Kidney (tissue), 14 donors: ENCODE data around the gene ANAPC2. TPM values are rescaled to one million over a fixed set of nuclear protein-coding genes. Genes with fewer than 3 reads are reported as not detected.

ENCODE experiments used
- DNase-seq, 5 donors: peaks; one replicate each; pipeline ENCODE4 v3.0.0-alpha.2; 2013 to 2020
- FAIRE-seq: peaks from 2 replicates; lab custom pipeline; 2012; peaks lifted over from hg19 to GRCh38; lab: Jason Lieb, UNC
- H3K27ac ChIP-seq, 2 donors: one replicate each; pipeline ENCODE4 v1.7.0; 2013; ENCODE audit warnings: low read depth in 2 of 2, low read length in 2 of 2, inconsistent platforms in 1 of 2
- H3K27me3 ChIP-seq: one replicate; pipeline ENCODE4 v1.7.1; 2013; ENCODE audit warnings: low read length, inconsistent platforms; ENCODE audit not compliant: control insufficient read depth, insufficient read depth
- H3K36me3 ChIP-seq, 3 donors: one replicate each; pipeline versions ENCODE4 v1.7.0 to v1.7.1; 2013; ENCODE audit warnings: low read length in 3 of 3, control low read depth in 1 of 3, inconsistent platforms in 1 of 3; ENCODE audit not compliant: insufficient read depth in 3 of 3, control insufficient read depth in 2 of 3
- H3K4me1 ChIP-seq, 3 donors: one replicate each; pipeline versions ENCODE4 v1.7.0 to v1.7.1; 2013; ENCODE audit warnings: low read length in 3 of 3, inconsistent platforms in 1 of 3, low read depth in 1 of 3; ENCODE audit not compliant: control insufficient read depth in 2 of 3, insufficient read depth in 2 of 3
- H3K4me3 ChIP-seq, 3 donors: one replicate each; pipeline versions ENCODE4 v1.7.0 to v1.8.1; 2013; ENCODE audit warnings: low read length in 3 of 3, control low read depth in 1 of 3, inconsistent platforms in 1 of 3
- H3K9ac ChIP-seq, 3 donors: one replicate each; pipeline versions ENCODE4 v1.7.0 to v1.7.1; 2013; ENCODE audit warnings: low read length in 3 of 3, control low read depth in 1 of 3, inconsistent platforms in 1 of 3
- H3K9me3 ChIP-seq, 3 donors: one replicate each; pipeline versions ENCODE4 v1.7.0 to v1.7.1; 2013; ENCODE audit warnings: low read length in 3 of 3, control low read depth in 1 of 3, inconsistent platforms in 1 of 3; ENCODE audit not compliant: control insufficient read depth in 2 of 3, insufficient read depth in 1 of 3
- CTCF ChIP-seq: IDR thresholded peaks from 3 replicates; pipeline ENCODE4 v1.5.1; 2012; ENCODE audit warnings: mild to moderate bottlenecking, moderate library complexity, borderline replicate concordance; ENCODE audit not compliant: insufficient read depth; ENCODE audit errors: extremely low read depth
- intact Hi-C: fragments of 100-400 bp; cut with DNase I; formaldehyde crosslinking; loops from one replicate; pipeline ENCODE4 v1.11.1; 2022
- polyA plus RNA-seq: library from polyadenylated mRNA; stranded (reverse); fragments of 350-450 nt; fragmentation: Illumina TruSeq; extraction: RNeasy Lipid Tissue Mini Kit (QIAGEN cat#74804); gene quantifications from one replicate; pipeline ENCODE4 v1.2.3, GENCODE V29; 2014; ENCODE audit warnings: low read depth, low replicate concordance; ENCODE audit not compliant: insufficient read depth
- total RNA-seq: library from RNA; stranded (reverse); fragmentation: NEBNext Ultra II Directional; extraction: Animal tissue kit (Norgen Biotek cat#: 25700); gene quantifications from one replicate; pipeline ENCODE4 v1.2.1, GENCODE V29; 2021
- donor health status: control.
- donor health status: control.
- donor health status: control.
- donor health status: control.
- donor health status: control.
- donor health status: DM: yes; HTN: yes; CAD: no.
- donor health status: Normal renal cell carcinoma (clear cell type).

The ANAPC2 gene
- total and polyA plus RNA-seq, 2 donors from 2014 or later: 19.9 to 57.2 TPM

GRCh38 chr9:137164370-137165249, 23.8 kb downstream of the ANAPC2 start:
- Histone ChIP-seq H3K4me1 (peaks cover 0 to 14% (median 0%) of the 10 kb centered on the region in 3 donors), H3K27ac (no peak overlapping the region), H3K9ac (no peak overlapping the region), H3K27me3 (peaks cover 31% of the 10 kb centered on the region), H3K4me3 (no peak overlapping the region), H3K36me3 (no peaks in the 10 kb centered on the region), H3K9me3 (no peaks in the 10 kb centered on the region)
- DNase-seq: no peak
- intact Hi-C loops: no loop called here
- no peak for TF ChIP-seq CTCF
- FAIRE-seq: no peak

GRCh38 chr9:137163805-137164204, 24.6 kb downstream of the ANAPC2 start:
- no peaks in the 10 kb centered on the region for H3K9me3 ChIP-seq
- no peak overlapping the region for H3K9ac ChIP-seq
- H3K36me3 ChIP-seq: no peaks in the 10 kb centered on the region
- peaks cover 0 to 6% (median 0%) of the 10 kb centered on the region in 3 donors for H3K4me1 ChIP-seq
- FAIRE-seq (no peak), DNase-seq (no peak)
- peaks cover 37% of the 10 kb centered on the region for H3K27me3 ChIP-seq
- no peak overlapping the region for H3K4me3 ChIP-seq
- no peak overlapping the region for H3K27ac ChIP-seq
- intact Hi-C loops: no loop called here
- TF ChIP-seq CTCF: no peak

- FAIRE-seq (no peak), DNase-seq (no peak)
- Histone ChIP-seq H3K27me3 (peaks cover 38% of the 10 kb centered on the region), H3K9me3 (no peaks in the 10 kb centered on the region), H3K4me3 (no peak overlapping the region), H3K27ac (no peak overlapping the region), H3K4me1 (peaks cover 0 to 6% (median 0%) of the 10 kb centered on the region in 3 donors), H3K36me3 (no peaks in the 10 kb centered on the region), H3K9ac (no peak overlapping the region)
- no peak for TF ChIP-seq CTCF
- intact Hi-C loops: no loop called here
Observed at GRCh38 chr9:137163365-137163715, 25.0 kb downstream of the ANAPC2 start.
